Stomach (tissue), 9 donors: ENCODE data around the gene TJP1. TPM values are rescaled to one million over a fixed set of nuclear protein-coding genes. Genes with fewer than 3 reads are reported as not detected.

ENCODE experiments used
- DNase-seq, 2 donors: peaks; one replicate each; pipeline versions ENCODE4 v3.0.0 to v3.0.0-alpha.2; 2013 to 2019
- H3K27ac ChIP-seq, 5 donors: fragments of 200-600 bp in 4 of 5; sonication (generic) in 4 of 5; one replicate each; pipeline ENCODE4 v1.5.1; 2013 to 2019; ENCODE audit warnings: mild to moderate bottlenecking in 1 of 5, moderate library complexity in 1 of 5
- H3K27me3 ChIP-seq, 3 donors: fragments of 200-600 bp; sonication (generic); one replicate each; pipeline ENCODE4 v1.5.1; 2017 to 2019; ENCODE audit warnings: mixed run types in 1 of 3
- H3K36me3 ChIP-seq, 4 donors: fragments of 200-600 bp; sonication (generic); 1 replicate in 3 of 4; 2 replicates in 1 of 4; pipeline ENCODE4 v1.5.1; 2016 to 2019
- H3K4me1 ChIP-seq, 4 donors: fragments of 200-600 bp; sonication (generic); one replicate each; pipeline ENCODE4 v1.5.1; 2016 to 2019
- H3K4me3 ChIP-seq, 4 donors: fragments of 200-600 bp; sonication (generic) in 3 of 4; one replicate each; pipeline ENCODE4 v1.5.1; 2016 to 2019; ENCODE audit warnings: mild to moderate bottlenecking in 1 of 4
- H3K9me3 ChIP-seq, 4 donors: fragments of 200-600 bp; sonication (generic); one replicate each; pipeline ENCODE4 v1.5.1; 2016 to 2019
- CTCF ChIP-seq, 7 experiments: fragments of 450-650 bp in 4 of 7; fragments of 200-600 bp in 3 of 7; sonication (generic) in 3 of 7; IDR thresholded peaks; one replicate each; pipeline ENCODE4 v1.5.1; 2016 to 2019; ENCODE audit warnings: antibody characterized with exemption in 7 of 7, control low read depth in 2 of 7, mild to moderate bottlenecking in 1 of 7
- EP300 ChIP-seq: sonication (generic); formaldehyde crosslinking; IDR thresholded peaks from one replicate; pipeline ENCODE4 v1.6.1; 2017; ENCODE audit warnings: antibody characterized with exemption
- POLR2A ChIP-seq, 4 donors: fragments of 450-650 bp; IDR thresholded peaks; one replicate each; pipeline ENCODE4 v1.6.1; 2016; ENCODE audit warnings: antibody characterized with exemption in 4 of 4, control low read depth in 2 of 4, mild to moderate bottlenecking in 1 of 4, moderate library complexity in 1 of 4
- POLR2AphosphoS5 ChIP-seq, 3 donors: sonication (generic); formaldehyde crosslinking; IDR thresholded peaks; one replicate each; pipeline ENCODE4 v1.6.1; 2016; ENCODE audit warnings: antibody characterized with exemption in 3 of 3
- WGBS, 5 donors: extraction: QIAGEN DNeasy Blood & Tissue Kit in 3 of 5; methylation state at CpG; one replicate each; pipeline versions ENCODE4 v1.1.5 to v1.1.7; 2013 to 2018; 5-methylcytosine and 5-hydroxymethylcytosine counted together
- intact Hi-C: fragments of 100-400 bp; cut with DNase I; formaldehyde crosslinking; loops from one replicate; pipeline ENCODE4 v1.15.1; 2023; ENCODE audit warnings: low total_unique reads
- polyA plus RNA-seq, 3 donors: library from polyadenylated mRNA; stranded (reverse); fragments of 200-250 nt; gene quantifications; one replicate each; pipeline ENCODE4 v1.2.3, GENCODE V29; 2013
- small RNA-seq, 4 donors: library from RNA; depleted of rRNA; stranded (forward); fragments of <200 nt; gene quantifications; one replicate each; pipeline ENCODE3, GENCODE V24; 2016
- total RNA-seq, 5 donors: library from RNA; depleted of rRNA; stranded (reverse); fragments of >200 nt; gene quantifications; one replicate each; pipeline versions ENCODE4 v1.1.0 to v1.2.3, GENCODE V29; 2014 to 2016
- donor health status: healthy with polysubstance abuse.
- donor health status: Bipolar disorder and iron deficiency.
- donor health status: healthy.

TJP1 gene
- total and polyA plus RNA-seq, 8 donors, result 12.3 to 167 (median 70.7) TPM

GRCh38 chr15:29652595-29652994, 169.7 kb downstream of the TJP1 start:
- 80 to 96% (median 93%) methylated on average over 7 of the region's 7 CpGs for WGBS, 5 donors

DNA sequence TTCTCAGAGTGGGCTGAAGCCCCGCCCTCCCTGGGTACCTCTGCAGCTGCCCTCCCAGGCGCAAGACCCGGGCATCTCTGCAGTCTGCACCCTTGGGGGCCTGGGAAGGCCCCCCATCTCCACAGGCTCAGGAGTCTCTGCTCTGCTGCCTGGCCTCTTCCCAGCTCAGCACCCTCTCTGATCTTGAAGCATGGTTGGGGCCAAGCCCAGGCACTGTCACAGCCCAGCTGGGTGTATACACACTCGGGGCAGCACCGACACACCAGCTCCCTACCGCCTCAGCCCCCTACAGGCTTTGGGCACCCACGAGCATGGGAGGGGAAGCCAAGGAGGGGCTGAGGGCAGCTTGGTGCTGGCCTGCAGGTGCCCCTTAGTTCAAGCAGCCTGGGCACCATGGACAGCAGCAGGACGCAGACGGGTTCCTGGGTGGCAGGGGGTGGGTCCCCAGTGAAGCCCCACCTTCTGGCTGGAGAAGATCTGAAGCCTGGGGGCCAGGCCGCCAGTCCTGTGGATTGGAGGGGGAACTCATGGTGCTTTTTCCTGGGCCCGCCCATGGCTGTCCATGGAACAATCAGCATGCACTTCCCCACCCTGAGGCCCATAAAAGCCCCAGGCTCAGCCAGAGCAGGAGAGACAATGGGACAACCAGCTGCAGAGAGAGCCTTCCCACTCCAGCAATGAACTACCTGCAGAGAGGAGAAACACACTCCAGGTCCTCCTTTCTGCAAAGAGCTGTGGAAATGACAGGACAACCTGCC, 170.6 kb downstream of the TJP1 start:
- no peak for DNase-seq
- no peaks in the 10 kb centered on the region for H3K27me3 ChIP-seq
- no peaks in the 10 kb centered on the region for H3K36me3 ChIP-seq
- H3K27ac ChIP-seq, result no peak overlapping the region
- 89 to 93% (median 90%) methylated on average over 9 to 11 of the region's 11 CpGs for WGBS, 5 donors
- peaks cover 0 to 18% (median 5%) of the 10 kb centered on the region in 4 donors for H3K9me3 ChIP-seq
- TF ChIP-seq CTCF (IDR thresholded peaks at IDR 0.05), result no peak
- TF ChIP-seq EP300, result no peak
- TF ChIP-seq POLR2AphosphoS5 (IDR thresholded peaks at IDR 0.05), result no peak
- TF ChIP-seq POLR2A (IDR thresholded peaks at IDR 0.05), result no peak
- no peak overlapping the region for H3K4me3 ChIP-seq
- intact Hi-C loops, result no loop called here
- no peaks in the 10 kb centered on the region for H3K4me1 ChIP-seq

More at GRCh38 chr15:29652595-29652994, 169.7 kb downstream of the TJP1 start:
- Histone ChIP-seq H3K9me3 (peaks cover 0 to 18% (median 8%) of the 10 kb centered on the region in 4 donors), H3K27ac (no peak overlapping the region), H3K36me3 (no peaks in the 10 kb centered on the region), H3K4me3 (no peak overlapping the region), H3K4me1 (no peaks in the 10 kb centered on the region), H3K27me3 (no peaks in the 10 kb centered on the region)
- intact Hi-C loops, result no loop called here
- no peak for DNase-seq
- TF ChIP-seq POLR2AphosphoS5 (IDR thresholded peaks at IDR 0.05), result no peak
- no peak for TF ChIP-seq POLR2A (IDR thresholded peaks at IDR 0.05)
- no peak for TF ChIP-seq EP300
- no peak for TF ChIP-seq CTCF (IDR thresholded peaks at IDR 0.05)

Small RNA genes lying within 50 kb of the gene (small RNA-seq; reads per million reads assigned to genes)
- gene HMGN2P5, result 0 reads per million in 4 donors
